GM12865 (cell line): Measurements from ENCODE around the gene XPNPEP3.
"Not testable (repeated sequence)": the region's sequence is repeated elsewhere in the genome, so short reads cannot be mapped to it uniquely, and the experiment has no call there.

Experiments used
- DNase-seq: peaks from one replicate; pipeline ENCODE4 v3.0.0; 2010; ENCODE audit warnings: low read depth
- H3K4me3 ChIP-seq: 2 replicates; pipeline ENCODE4 v1.5.1; 2011; ENCODE audit warnings: mild to moderate bottlenecking, low read depth, low read length, control low read depth
- CTCF ChIP-seq: IDR thresholded peaks from 2 replicates; pipeline ENCODE4 v1.5.1; 2011; ENCODE audit warnings: low read length, control low read depth, low read depth, inconsistent platforms; ENCODE audit not compliant: insufficient read depth; ENCODE audit errors: missing control alignments

XPNPEP3 gene

GRCh38 chr22:40908895-40909294 is 51.9 kb downstream of the XPNPEP3 start:
- no peak overlapping the region for H3K4me3 ChIP-seq
- no peak for DNase-seq
- no peak for TF ChIP-seq CTCF

GRCh38 chr22:40911772-40912171 is 54.8 kb downstream of the XPNPEP3 start:
- no peak for TF ChIP-seq CTCF
- no peak for DNase-seq

DNA sequence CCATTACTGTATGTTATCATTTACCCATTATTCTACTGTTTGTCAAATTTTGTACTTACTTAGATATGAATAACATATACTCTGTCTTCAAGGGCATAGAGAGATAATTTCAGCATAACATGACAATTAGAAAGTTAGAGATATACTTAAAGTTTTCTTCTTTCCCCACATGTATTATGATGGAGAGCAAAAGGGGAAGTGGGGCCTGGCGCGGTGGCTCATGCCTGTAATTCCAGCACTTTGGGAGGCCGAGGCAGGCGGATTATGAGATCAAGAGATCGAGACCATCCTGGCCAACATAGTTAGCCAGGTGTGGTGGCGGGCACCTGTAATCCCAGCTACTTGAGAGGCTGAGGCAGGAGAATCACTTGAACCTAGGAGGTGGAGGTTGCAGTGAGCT is 56.0 kb downstream of the XPNPEP3 start:
- not testable (repeated sequence) for DNase-seq, H3K4me3 ChIP-seq

More at GRCh38 chr22:40911772-40912171, 54.8 kb downstream of the XPNPEP3 start:
- no peak overlapping the region for H3K4me3 ChIP-seq

DNA sequence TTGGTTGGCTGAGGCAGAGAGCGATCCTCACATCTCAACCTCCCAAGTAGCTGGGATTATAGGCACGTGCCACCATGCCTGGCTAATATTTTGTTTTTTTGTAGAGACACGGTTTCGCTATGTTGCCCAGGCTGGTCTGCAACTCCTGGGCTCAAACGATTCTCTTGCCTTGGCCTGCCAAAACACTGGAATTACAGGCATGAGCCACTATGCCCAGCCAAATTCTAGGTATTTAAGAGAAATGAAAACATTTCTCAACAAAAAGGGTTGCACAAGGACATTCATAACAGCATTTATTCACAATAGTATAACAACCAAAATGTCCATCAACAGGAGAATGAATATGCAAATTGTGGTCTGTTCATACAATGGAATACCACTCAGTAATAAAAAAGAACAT is 62.5 kb downstream of the XPNPEP3 start:
- no peak for TF ChIP-seq CTCF
- DNase-seq = no peak

GRCh38 chr22:40920526-40920925 is 63.6 kb downstream of the XPNPEP3 start:
- H3K4me3 ChIP-seq = no peak overlapping the region
- TF ChIP-seq CTCF = no peak
- no peak for DNase-seq

More for the DNA sequence above, 62.5 kb downstream of the XPNPEP3 start:
- no peak overlapping the region for H3K4me3 ChIP-seq

DNA sequence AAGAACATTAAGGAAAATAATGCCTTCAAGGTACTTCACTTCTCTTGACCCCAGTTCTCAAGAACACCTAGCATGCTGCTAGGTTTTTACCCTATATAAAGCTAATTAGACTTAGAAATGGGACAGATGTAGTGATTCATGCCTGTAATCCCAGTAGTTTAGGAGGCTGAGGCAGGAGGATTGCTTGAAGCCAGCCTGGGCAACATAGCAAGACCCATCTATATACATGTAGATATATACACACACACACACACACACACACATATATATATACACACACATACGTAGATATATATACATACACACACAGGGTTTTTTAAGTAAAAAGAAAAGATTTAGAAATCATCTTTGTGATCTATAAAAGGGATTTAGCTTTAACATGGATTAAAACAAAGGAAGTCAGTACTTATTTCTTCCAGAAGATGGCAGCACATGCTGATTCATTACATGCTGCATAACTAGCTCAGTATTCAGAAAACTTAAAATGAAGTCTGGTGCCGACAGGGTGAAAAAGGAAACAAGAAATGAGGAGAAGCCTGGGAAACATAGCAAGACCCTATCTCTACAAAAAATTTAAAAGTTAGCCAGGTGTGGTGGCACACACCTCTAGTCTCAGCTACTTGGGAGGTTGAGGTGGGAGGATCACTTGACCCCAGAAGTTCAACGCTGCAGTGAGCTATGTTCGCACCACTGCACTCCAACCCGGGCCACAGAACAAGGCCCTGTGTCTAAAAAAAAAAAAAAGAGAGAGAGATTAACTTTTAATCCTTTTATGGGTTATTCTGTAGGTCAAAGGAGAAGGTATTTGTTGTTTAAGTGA is 65.7 kb downstream of the XPNPEP3 start:
- H3K4me3 ChIP-seq = no peak overlapping the region
- DNase-seq = peak; percentile 72
- TF ChIP-seq CTCF = peak; percentile 48

GRCh38 chr22:40928657-40929056 is 71.7 kb downstream of the XPNPEP3 start:
- no peak for TF ChIP-seq CTCF
- no peak for DNase-seq
- no peak overlapping the region for H3K4me3 ChIP-seq
